Vagina (tissue), 2 donors: ENCODE measurements around the gene RSAD2.

Source experiments
- CTCF ChIP-seq, 3 experiments: fragments of 450-650 bp in 2 of 3; fragments of 200-600 bp in 1 of 3; sonication (generic) in 1 of 3; IDR thresholded peaks; one replicate each; pipeline ENCODE4 v1.5.1; 2017 to 2019; ENCODE audit warnings: antibody characterized with exemption in 3 of 3, mild to moderate bottlenecking in 2 of 3, moderate library complexity in 2 of 3
- POLR2A ChIP-seq, 2 donors: fragments of 450-650 bp; IDR thresholded peaks; one replicate each; pipeline ENCODE4 v1.6.1; 2017; ENCODE audit warnings: antibody characterized with exemption in 2 of 2, mild to moderate bottlenecking in 2 of 2, moderate library complexity in 2 of 2

- TF ChIP-seq CTCF (IDR thresholded peaks at IDR 0.05) (no peak), POLR2A (IDR thresholded peaks at IDR 0.05) (no peak)
These were observed 3.5 kb upstream of the RSAD2 start for GRCh38 chr2:6874032-6874431.
